ENCODE results near the gene TIMELESS. TPM values are rescaled to one million over a fixed set of nuclear protein-coding genes. Genes with fewer than 3 reads are reported as not detected.

Gene TIMELESS
- total RNA-seq, 2 experiments from 2014 or later, result 40.1 to 47.1 TPM

- Mint-ChIP-seq H3K9me3 (peaks cover 4% of the 10 kb centered on the region), H3K4me1 (peaks cover 1% of the 10 kb centered on the region), H3K4me3 (no peak overlapping the region), H3K27me3 (peaks cover 13% of the 10 kb centered on the region), H3K36me3 (no peaks in the 10 kb centered on the region), H3K27ac (no peak overlapping the region)
- no peak for DNase-seq
- no peak for ATAC-seq (ENCODE audit: low read depth)
- POLR2A ChIA-PET, result no interaction called here
Observed at GRCh38 chr12:56377989-56378316, 71.3 kb downstream of the TIMELESS start.

GRCh38 chr12:56377310-56377988 is 71.8 kb downstream of the TIMELESS start:
- H3K4me1 Mint-ChIP-seq, result peaks cover 1% of the 10 kb centered on the region

GRCh38 chr12:56375598-56376434 is 73.4 kb downstream of the TIMELESS start:
- POLR2A ChIA-PET, result no interaction called here
- Mint-ChIP-seq H3K27ac (no peak overlapping the region), H3K36me3 (no peaks in the 10 kb centered on the region), H3K27me3 (peaks cover 15% of the 10 kb centered on the region), H3K9me3 (peaks cover 4% of the 10 kb centered on the region), H3K4me1 (peaks cover 1% of the 10 kb centered on the region), H3K4me3 (no peak overlapping the region)
- ATAC-seq (ENCODE audit: low read depth) (no peak), DNase-seq (no peak)

More at GRCh38 chr12:56377310-56377988, 71.8 kb downstream of the TIMELESS start:
- Mint-ChIP-seq H3K36me3 (no peaks in the 10 kb centered on the region), H3K9me3 (peaks cover 4% of the 10 kb centered on the region), H3K27ac (no peak overlapping the region), H3K4me3 (no peak overlapping the region), H3K27me3 (peaks cover 13% of the 10 kb centered on the region)
- no peak for DNase-seq
- POLR2A ChIA-PET, result no interaction called here
- ATAC-seq (ENCODE audit: low read depth), result no peak

GRCh38 chr12:56374726-56375597 is 74.3 kb downstream of the TIMELESS start:
- Mint-ChIP-seq H3K27ac (no peak overlapping the region), H3K36me3 (no peaks in the 10 kb centered on the region), H3K4me1 (peaks cover 1% of the 10 kb centered on the region), H3K27me3 (peaks cover 18% of the 10 kb centered on the region), H3K4me3 (no peak overlapping the region), H3K9me3 (peaks cover 4% of the 10 kb centered on the region)
- no peak for DNase-seq
- no peak for ATAC-seq (ENCODE audit: low read depth)
- POLR2A ChIA-PET, result interaction anchor here (0.6 to 0.8 kb wide), 3 partner anchors 9 to 31 kb away, joined by 3 to 5 read pairs (median 5); no protein-coding TSS in a partner anchor

GRCh38 chr12:56373515-56373914 is 75.7 kb downstream of the TIMELESS start:
- DNase-seq (no peak), ATAC-seq (ENCODE audit: low read depth) (no peak)
- H3K4me1 Mint-ChIP-seq, result peaks cover 1% of the 10 kb centered on the region
- no peak overlapping the region for H3K4me3 Mint-ChIP-seq
- H3K27me3 Mint-ChIP-seq, result peaks cover 19% of the 10 kb centered on the region
- POLR2A ChIA-PET, result no interaction called here
- peaks cover 4% of the 10 kb centered on the region for H3K9me3 Mint-ChIP-seq
- no peaks in the 10 kb centered on the region for H3K36me3 Mint-ChIP-seq
- no peak overlapping the region for H3K27ac Mint-ChIP-seq

- H3K9me3 Mint-ChIP-seq, result no peaks in the 10 kb centered on the region
- no peaks in the 10 kb centered on the region for H3K36me3 Mint-ChIP-seq
- no peak for DNase-seq
- POLR2A ChIA-PET, result interaction anchor here (0.7 kb wide), 1 partner anchor 147 kb away, joined by 4 read pairs; no protein-coding TSS in a partner anchor
- H3K27me3 Mint-ChIP-seq, result peaks cover 6% of the 10 kb centered on the region
- no peaks in the 10 kb centered on the region for H3K4me1 Mint-ChIP-seq
- no peak overlapping the region for H3K27ac Mint-ChIP-seq
- H3K4me3 Mint-ChIP-seq, result no peak overlapping the region
- ATAC-seq (ENCODE audit: low read depth), result no peak
Observed at GRCh38 chr12:56366948-56367347, 82.3 kb downstream of the TIMELESS start.

Other genes starting within 250 kb of the TIMELESS start
- 10 to 100 TPM; 36.1 to 38.1 TPM for gene RNF41, start 227.5 kb downstream of the TIMELESS start, total RNA-seq
- gene NABP2, start 225.1 kb downstream of the TIMELESS start, total RNA-seq, result 10 to 100 TPM; 43.4 to 47.1 TPM
- 1 to 10 TPM in 1 of 2 experiments, not detected in 1; 1.4 TPM for gene SLC39A5, start 219.4 kb downstream of the TIMELESS start, total RNA-seq
- gene ANKRD52, start 191.0 kb downstream of the TIMELESS start, total RNA-seq, result 10 to 100 TPM; 45.3 to 49.4 TPM
- 10 to 100 TPM; 23.3 to 26.0 TPM for gene COQ10A, start 182.5 kb downstream of the TIMELESS start, total RNA-seq
- gene CS, start 149.1 kb downstream of the TIMELESS start, total RNA-seq, result 100 to 1,000 TPM; 165 to 176 TPM
- 10 to 100 TPM; 85.6 to 89.0 TPM for gene CNPY2, start 133.4 kb downstream of the TIMELESS start, total RNA-seq
- gene PAN2, start 115.4 kb downstream of the TIMELESS start, total RNA-seq, result 100 to 1,000 TPM; 106 to 115 TPM
- 10 to 100 TPM; 10.2 to 10.9 TPM for gene IL23A, start 110.5 kb downstream of the TIMELESS start, total RNA-seq
- gene STAT2, start 89.3 kb downstream of the TIMELESS start, total RNA-seq, result 100 to 1,000 TPM; 263 to 275 TPM
- not detected for gene APOF, start 86.6 kb downstream of the TIMELESS start, total RNA-seq
- gene MIP, start 5.2 kb upstream of the TIMELESS start, total RNA-seq, result not detected
- gene SPRYD4, start 19.2 kb upstream of the TIMELESS start, total RNA-seq, result 1 to 10 TPM; 3.9 to 4.1 TPM
- 1 to 10 TPM; 4.4 to 5.2 TPM for gene GLS2, start 38.7 kb upstream of the TIMELESS start, total RNA-seq
- gene RBMS2, start 72.4 kb upstream of the TIMELESS start, total RNA-seq, result 10 to 100 TPM; 10.3 to 14.5 TPM
- 100 to 1,000 TPM; 139 to 145 TPM for gene BAZ2A, start 180.9 kb upstream of the TIMELESS start, total RNA-seq
- 100 to 1,000 TPM; 468 to 471 TPM for gene ATP5F1B, start 196.6 kb upstream of the TIMELESS start, total RNA-seq
- 100 to 1,000 TPM; 210 to 217 TPM for gene PTGES3, start 238.9 kb upstream of the TIMELESS start, total RNA-seq